ENCODE results near the gene CDC7.
A peak's percentile ranks its signal among the peaks of the same experiment; 100 is the strongest.

Gene CDC7

DNA sequence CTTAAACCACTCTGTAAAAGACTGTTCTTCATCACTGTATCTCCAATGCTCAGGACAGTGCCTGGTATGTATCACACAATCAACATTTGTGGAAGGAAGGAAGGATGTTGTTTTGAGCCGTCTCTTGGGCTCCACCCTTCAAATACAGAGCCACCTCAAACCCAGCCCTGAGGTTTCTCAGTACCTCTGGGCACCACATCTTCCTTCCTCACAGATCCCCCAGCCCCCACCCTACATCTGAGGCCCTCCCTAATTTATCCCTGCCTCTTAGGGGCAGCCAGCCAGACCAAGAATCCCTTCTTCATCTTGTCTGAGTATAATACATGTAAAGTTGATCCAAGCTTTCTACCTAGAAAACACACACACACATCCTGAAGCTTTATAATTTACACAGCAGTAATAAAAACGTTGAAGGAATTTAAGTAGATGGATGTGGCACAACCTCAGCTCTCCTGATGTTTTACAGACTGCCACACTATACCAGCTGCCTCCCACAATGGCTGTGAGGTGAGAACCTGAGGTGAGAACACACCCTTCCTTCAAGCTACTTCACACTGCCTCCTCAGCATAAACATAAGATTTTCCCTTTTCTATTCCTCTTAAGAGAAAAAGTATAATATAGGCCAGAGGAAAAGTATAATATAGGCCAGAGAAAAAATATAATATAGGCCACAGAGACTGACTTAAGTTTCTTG is 48.5 kb downstream of the CDC7 start:
- no peak for DNase-seq (ENCODE audit: low read depth)

GRCh38 chr1:91550961-91551360 is 50.3 kb downstream of the CDC7 start:
- no peak for DNase-seq (ENCODE audit: low read depth)

GRCh38 chr1:91552091-91552490 is 51.4 kb downstream of the CDC7 start:
- no peak for DNase-seq (ENCODE audit: low read depth)

DNA sequence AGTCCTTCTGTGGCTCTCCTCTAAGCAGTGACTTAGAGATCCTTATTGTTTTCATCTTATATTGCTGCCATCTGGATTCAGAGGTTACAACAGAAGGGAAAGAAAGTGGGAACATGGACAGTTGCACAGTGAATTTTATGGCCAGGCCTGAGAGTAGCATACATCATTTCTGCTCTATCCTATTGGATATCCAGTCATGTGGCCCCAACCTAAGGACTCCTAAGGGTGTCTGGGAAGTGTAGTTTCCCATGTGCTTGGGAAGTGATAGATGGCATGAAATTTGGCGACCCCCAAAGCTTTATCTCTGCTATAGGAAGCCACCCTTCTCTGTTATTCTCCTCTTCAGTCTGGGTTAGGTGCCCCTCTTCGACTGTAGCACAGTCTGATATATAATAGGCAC is 51.9 kb downstream of the CDC7 start:
- no peak for DNase-seq (ENCODE audit: low read depth)

- no peak for DNase-seq (ENCODE audit: low read depth)
Observed at GRCh38 chr1:91553177-91553591, 52.5 kb downstream of the CDC7 start.

DNA sequence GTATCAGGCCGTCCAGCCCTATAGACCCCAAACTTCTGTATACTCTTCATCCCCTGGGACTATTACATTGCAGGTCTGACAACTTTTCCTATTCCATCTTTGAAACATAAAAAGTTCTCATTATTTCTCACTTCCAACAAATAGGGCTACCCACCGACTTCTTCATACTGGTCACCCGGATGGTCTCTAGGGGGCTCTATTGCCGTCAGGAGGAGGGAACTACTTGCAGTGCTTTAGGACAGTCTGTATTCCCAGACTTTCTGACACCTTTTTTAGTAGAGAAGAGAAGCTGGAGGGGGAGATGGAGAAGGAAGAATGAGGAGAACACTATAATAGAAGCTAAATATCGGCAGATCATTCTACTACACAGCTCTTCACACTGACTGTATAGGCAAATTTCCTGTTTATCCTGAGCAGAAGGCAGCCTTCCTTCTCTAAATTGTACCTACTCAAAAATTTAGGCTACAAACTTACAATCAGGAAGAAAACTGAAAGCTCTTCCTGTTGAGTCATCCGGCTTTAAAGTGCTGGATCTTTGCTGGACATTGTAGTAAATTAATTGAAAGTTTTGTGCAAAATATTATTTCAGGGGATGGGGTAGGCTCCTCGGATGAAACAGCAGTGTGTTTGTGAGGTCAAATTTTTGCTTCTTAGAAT is 54.6 kb downstream of the CDC7 start:
- no peak for DNase-seq (ENCODE audit: low read depth)

GRCh38 chr1:91555821-91556531 is 55.3 kb downstream of the CDC7 start:
- DNase-seq (ENCODE audit: low read depth), result peak; percentile 50

GRCh38 chr1:91556556-91556955 is 55.9 kb downstream of the CDC7 start:
- DNase-seq (ENCODE audit: low read depth), result no peak

DNA sequence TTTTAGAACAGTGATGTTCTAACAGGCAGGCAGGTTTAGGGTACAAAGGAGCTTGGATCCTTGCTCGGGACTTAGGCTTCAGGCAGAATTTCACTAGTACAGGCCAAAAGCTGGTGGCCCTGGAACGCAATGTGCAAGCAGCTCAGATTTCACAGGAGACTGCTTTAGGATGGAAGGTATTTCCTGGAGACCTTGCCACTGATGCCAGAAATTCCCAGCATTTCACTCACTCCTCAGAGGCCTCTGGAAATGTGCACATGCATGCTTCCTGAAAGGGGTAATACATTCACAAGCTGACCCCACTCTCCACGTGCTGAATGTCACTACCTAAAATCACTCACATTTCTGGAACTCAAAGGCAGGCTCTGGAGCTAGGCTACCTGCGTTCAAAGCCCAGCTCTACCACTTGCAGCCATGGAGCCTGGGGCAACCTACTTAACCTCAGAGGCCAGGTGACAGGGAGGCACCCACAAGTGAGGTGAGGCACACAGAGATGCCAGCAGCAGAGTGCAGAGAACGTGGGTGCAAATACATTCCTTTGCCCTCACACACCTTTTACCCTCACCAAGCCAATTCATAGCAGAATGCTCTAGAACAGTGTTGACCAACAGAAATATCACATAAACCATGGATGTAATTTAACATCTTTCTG is 56.5 kb downstream of the CDC7 start:
- no peak for DNase-seq (ENCODE audit: low read depth)

DNA sequence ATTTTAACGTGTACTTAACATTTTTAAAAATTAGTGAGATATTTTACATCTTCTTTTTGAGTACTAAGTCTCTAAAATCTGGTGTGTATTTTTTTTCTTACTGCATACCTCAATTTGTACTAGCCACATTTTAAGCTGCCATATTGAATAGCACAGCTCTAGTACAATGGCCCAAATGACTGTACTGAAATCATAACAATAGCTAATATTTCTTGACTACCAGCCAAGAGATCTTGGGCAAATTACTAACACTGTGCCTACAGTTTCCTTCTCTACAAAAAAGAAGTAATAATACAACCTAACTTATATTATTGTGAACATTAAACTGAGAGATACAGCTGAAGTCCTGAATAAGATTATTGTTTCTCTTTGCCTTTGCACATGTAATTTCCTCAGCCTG is 57.2 kb downstream of the CDC7 start:
- no peak for DNase-seq (ENCODE audit: low read depth)

- DNase-seq (ENCODE audit: low read depth), result no peak
Observed at GRCh38 chr1:91559046-91559750, 58.5 kb downstream of the CDC7 start.

- no peak for DNase-seq (ENCODE audit: low read depth)
Observed at GRCh38 chr1:91559838-91560565, 59.4 kb downstream of the CDC7 start.

DNA sequence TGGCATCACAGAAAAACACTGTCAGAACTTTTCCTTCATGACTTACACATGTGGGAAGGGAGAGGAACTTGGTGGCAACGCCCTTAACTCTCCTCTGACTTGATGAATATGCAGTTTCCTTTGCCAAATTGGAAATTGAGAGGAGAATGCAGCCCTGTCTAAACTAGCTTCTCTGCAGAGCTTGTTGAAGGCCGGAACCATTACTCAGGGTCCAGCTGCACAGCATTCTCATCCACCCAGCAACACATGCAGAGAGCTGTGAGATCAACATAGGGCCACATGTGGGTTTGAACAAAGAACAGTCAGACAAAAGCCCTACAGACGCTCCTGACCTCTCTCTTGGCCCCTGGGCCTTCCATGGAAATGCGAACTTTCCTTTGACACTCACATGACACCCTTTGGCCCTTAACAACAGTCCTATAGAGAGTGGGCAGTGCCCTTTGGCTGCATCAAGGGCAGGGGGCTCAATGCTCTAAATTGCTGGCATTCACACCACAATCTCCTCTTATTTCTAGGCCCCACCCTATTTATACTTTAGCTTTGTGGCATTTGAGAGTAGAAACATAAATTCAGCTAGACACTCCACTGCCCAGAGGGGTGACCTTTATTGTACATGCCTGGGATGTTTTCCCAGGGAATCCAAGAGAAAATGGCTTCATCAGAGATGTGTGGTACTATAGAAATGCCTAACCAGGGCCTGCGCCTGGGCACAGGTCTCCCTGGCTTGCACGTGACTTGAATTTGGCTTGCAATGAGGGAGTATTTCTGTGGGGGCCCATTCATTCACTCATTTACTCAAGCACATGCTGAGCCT is 64.4 kb downstream of the CDC7 start:
- no peak for DNase-seq (ENCODE audit: low read depth)

- DNase-seq (ENCODE audit: low read depth), result no peak
Observed at GRCh38 chr1:91567583-91567982, 66.9 kb downstream of the CDC7 start.

DNA sequence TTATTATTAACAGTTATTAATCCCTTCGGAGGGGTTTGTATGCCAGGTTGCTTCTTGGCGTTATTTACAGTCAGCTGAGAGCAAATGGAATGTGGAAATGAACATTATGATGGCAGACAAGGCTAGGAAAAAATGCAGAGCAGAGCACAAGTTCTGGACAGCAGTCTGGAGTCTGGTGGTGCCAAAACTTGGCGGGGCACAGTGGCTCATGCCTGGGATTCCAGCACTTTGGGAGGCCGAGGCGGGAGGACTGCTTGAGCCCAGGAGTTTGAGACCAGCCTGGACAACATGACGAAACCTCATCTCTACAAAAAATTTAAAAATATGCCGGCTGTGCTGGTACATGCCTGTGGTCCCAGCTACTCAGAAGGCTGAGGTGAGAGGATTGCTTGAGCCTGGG is 67.6 kb downstream of the CDC7 start:
- no peak for DNase-seq (ENCODE audit: low read depth)

GRCh38 chr1:91569411-91570119 is 68.9 kb downstream of the CDC7 start:
- no peak for DNase-seq (ENCODE audit: low read depth)

DNA sequence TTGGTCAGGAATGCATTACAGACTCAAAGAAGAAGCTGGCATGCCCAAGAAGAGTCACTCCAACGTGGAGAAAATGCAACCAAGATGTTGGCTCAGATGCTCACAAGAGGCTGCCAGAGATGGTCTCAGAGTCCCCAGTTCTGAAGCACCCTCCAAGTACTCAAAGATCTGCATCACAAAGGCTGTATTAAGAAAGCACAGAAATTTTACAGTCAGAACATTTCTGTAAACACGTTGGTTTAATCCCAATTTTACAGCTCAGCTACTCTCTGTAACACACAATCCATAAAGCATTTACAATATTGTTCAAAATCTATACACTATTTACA is 69.4 kb downstream of the CDC7 start:
- no peak for DNase-seq (ENCODE audit: low read depth)

DNA sequence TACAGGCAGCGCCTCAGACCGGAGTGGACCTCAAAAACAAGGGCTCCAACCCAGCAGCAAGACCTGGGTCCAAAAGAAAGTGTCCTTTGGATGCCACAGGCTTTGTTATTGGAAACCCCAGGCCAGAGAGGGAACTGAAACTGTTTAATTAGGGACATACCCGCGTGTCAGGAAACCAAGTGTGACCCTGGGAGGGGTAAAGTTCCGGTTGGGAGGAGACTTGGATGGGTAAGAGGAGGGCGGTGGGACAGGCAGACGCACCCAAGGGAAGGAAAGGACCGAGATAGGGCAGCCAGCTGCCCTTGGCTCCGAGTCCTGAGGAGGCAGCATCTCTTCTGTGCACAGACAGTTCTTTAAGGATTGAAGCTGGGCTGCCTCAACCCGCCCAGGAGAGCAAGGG is 71.4 kb downstream of the CDC7 start:
- DNase-seq (ENCODE audit: low read depth), result no peak

All from activated gamma-delta T cell treated with anti-CD3 and anti-CD28 coated beads, Interleukin-2, amount 50 U/mL, for 16 hours (primary cell).